Panc1 (cell line): ENCODE measurements around the gene TBC1D22A. TPM values are rescaled to one million over a fixed set of nuclear protein-coding genes. Genes with fewer than 3 reads are reported as not detected.

ENCODE experiments used
- ATAC-seq: fragments of 200-7000 bp; cut with Tn5 transposase; 2 replicates; pipeline ENCODE4 v1.9.1; 2020; ENCODE audit warnings: mild to moderate bottlenecking, moderate library complexity
- BruUV-seq: library from RNA; stranded (reverse); fragments of 400-500 nt; replicated peaks from 2 replicates; lab custom pipeline; 2021; lab: Mats Ljungman, UMichigan
- CTCF ChIA-PET: fragments of 300-600 bp; sonication (Branson Sonifier 250); formaldehyde crosslinking; loops from one replicate; lab custom pipeline; 2022; ENCODE audit warnings: antibody characterized with exemption; lab: Charles Lee
- POLR2A ChIA-PET: fragments of 300-600 bp; sonication (Branson Sonifier 250); formaldehyde crosslinking; loops from one replicate; lab custom pipeline; 2022; ENCODE audit warnings: antibody characterized with exemption; lab: Charles Lee
- DNase-seq: peaks from one replicate; pipeline ENCODE4 v3.0.0-alpha.2; 2010; ENCODE audit warnings: low read depth, low spot score
- H3K27ac ChIP-seq: 2 replicates; pipeline ENCODE4 v1.5.1; 2011; ENCODE audit warnings: mild to moderate bottlenecking, low read length, inconsistent platforms
- H3K27me3 ChIP-seq: fragments of 200-500 bp; sonication (Bioruptor generic); 2 replicates; pipeline ENCODE4 v1.6.0; 2014; ENCODE audit warnings: low read length, inconsistent platforms; ENCODE audit not compliant: control insufficient read depth, insufficient read depth
- H3K36me3 ChIP-seq: fragments of 200-500 bp; sonication (Bioruptor generic); 2 replicates; pipeline ENCODE4 v1.5.1; 2014; ENCODE audit warnings: inconsistent platforms, mild to moderate bottlenecking, low read length, moderate library complexity; ENCODE audit not compliant: control insufficient read depth, insufficient read depth
- H3K4me1 ChIP-seq: 2 replicates; pipeline ENCODE4 v1.5.1; 2011; ENCODE audit warnings: inconsistent platforms, mild to moderate bottlenecking, low read length, moderate library complexity; ENCODE audit not compliant: control insufficient read depth, insufficient read depth
- H3K4me3 ChIP-seq, 2 experiments: 2 replicates each; pipeline ENCODE4 v1.5.1; 2011 to 2012; ENCODE audit warnings: low read depth in 2 of 2, low read length in 2 of 2, mild to moderate bottlenecking in 2 of 2, inconsistent platforms in 1 of 2, moderate library complexity in 1 of 2
- H3K9me3 ChIP-seq: fragments of 200-500 bp; sonication (Bioruptor generic); 2 replicates; pipeline ENCODE4 v1.5.1; 2014; ENCODE audit warnings: low read depth, mild to moderate bottlenecking, inconsistent platforms, low read length, moderate library complexity; ENCODE audit not compliant: control insufficient read depth, insufficient read depth
- CTCF ChIP-seq: fragments of 450-650 bp; IDR thresholded peaks from 2 replicates; pipeline ENCODE4 v1.5.1; 2017; ENCODE audit warnings: mild to moderate bottlenecking
- POLR2AphosphoS5 ChIP-seq: IDR thresholded peaks from 2 replicates; pipeline ENCODE4 v1.6.1; 2012; ENCODE audit warnings: mild to moderate bottlenecking, low read depth, low read length, moderate library complexity
- SIN3A ChIP-seq: IDR thresholded peaks from 2 replicates; pipeline ENCODE4 v1.6.1; 2012; ENCODE audit warnings: low read depth, mild to moderate bottlenecking, low read length, moderate library complexity, borderline replicate concordance; ENCODE audit not compliant: insufficient read depth
- TCF7L2 ChIP-seq: IDR thresholded peaks from 2 replicates; pipeline ENCODE4 v1.6.1; 2011; ENCODE audit warnings: mild to moderate bottlenecking, low read depth, low read length, inconsistent platforms
- in situ Hi-C: cut with HindIII; loops from 2 replicates; pipeline ENCODE4 v1.10.0; 2016; ENCODE audit warnings: low sequenced_read_pairs, low pct_unique_long_range_greater_than_20kb
- intact Hi-C: fragments of 100-400 bp; cut with micrococcal nuclease; formaldehyde crosslinking; loops from one replicate; pipeline ENCODE4 v1.10.0; 2022; ENCODE audit not compliant: unreplicated experiment
- total RNA-seq: library from RNA; stranded (reverse); gene quantifications from one replicate; pipeline ENCODE4 v1.2.1, GENCODE V29; 2021; ENCODE audit not compliant: unreplicated experiment
- TF ChIP-seq, protein P1 (sequence below), 2 experiments: IDR thresholded peaks; 2 replicates each; pipeline ENCODE4 v1.6.1; 2011 to 2012; ENCODE audit warnings: low read depth in 2 of 2, control low read depth in 1 of 2, low read length in 1 of 2, mild to moderate bottlenecking in 1 of 2, moderate library complexity in 1 of 2; ENCODE audit not compliant: insufficient read depth in 1 of 2

Gene TBC1D22A
- total RNA-seq, 1 experiment from 2014 or later: 28.7 TPM

- ATAC-seq (no peak), DNase-seq (no peak)
- intact Hi-C loops: no loop called here
- in situ Hi-C loops: no loop called here
- POLR2A ChIA-PET: no interaction called here
- H3K9me3 ChIP-seq: no peaks in the 10 kb centered on the region
- H3K27me3 ChIP-seq: no peaks in the 10 kb centered on the region
- CTCF ChIA-PET: no interaction called here
- no peaks in the 10 kb centered on the region for H3K4me1 ChIP-seq
- TF ChIP-seq CTCF: no peak
- TF ChIP-seq, protein P1, sequence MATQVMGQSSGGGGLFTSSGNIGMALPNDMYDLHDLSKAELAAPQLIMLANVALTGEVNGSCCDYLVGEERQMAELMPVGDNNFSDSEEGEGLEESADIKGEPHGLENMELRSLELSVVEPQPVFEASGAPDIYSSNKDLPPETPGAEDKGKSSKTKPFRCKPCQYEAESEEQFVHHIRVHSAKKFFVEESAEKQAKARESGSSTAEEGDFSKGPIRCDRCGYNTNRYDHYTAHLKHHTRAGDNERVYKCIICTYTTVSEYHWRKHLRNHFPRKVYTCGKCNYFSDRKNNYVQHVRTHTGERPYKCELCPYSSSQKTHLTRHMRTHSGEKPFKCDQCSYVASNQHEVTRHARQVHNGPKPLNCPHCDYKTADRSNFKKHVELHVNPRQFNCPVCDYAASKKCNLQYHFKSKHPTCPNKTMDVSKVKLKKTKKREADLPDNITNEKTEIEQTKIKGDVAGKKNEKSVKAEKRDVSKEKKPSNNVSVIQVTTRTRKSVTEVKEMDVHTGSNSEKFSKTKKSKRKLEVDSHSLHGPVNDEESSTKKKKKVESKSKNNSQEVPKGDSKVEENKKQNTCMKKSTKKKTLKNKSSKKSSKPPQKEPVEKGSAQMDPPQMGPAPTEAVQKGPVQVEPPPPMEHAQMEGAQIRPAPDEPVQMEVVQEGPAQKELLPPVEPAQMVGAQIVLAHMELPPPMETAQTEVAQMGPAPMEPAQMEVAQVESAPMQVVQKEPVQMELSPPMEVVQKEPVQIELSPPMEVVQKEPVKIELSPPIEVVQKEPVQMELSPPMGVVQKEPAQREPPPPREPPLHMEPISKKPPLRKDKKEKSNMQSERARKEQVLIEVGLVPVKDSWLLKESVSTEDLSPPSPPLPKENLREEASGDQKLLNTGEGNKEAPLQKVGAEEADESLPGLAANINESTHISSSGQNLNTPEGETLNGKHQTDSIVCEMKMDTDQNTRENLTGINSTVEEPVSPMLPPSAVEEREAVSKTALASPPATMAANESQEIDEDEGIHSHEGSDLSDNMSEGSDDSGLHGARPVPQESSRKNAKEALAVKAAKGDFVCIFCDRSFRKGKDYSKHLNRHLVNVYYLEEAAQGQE (IDR thresholded peaks at IDR 0.05; ENCODE audit: insufficient read depth in 1 of 2, low read depth in 2 of 2, low read length in 1 of 2): no peak
- TF ChIP-seq SIN3A: no peak
- no peak for TF ChIP-seq POLR2AphosphoS5
- no peak for TF ChIP-seq TCF7L2
- BruUV-seq: no TSS peak
- no peak overlapping the region for H3K4me3 ChIP-seq
- H3K27ac ChIP-seq: no peak overlapping the region
- H3K36me3 ChIP-seq: no peaks in the 10 kb centered on the region
Observed at GRCh38 chr22:47030143-47030661, 267.8 kb downstream of the TBC1D22A start.

DNA sequence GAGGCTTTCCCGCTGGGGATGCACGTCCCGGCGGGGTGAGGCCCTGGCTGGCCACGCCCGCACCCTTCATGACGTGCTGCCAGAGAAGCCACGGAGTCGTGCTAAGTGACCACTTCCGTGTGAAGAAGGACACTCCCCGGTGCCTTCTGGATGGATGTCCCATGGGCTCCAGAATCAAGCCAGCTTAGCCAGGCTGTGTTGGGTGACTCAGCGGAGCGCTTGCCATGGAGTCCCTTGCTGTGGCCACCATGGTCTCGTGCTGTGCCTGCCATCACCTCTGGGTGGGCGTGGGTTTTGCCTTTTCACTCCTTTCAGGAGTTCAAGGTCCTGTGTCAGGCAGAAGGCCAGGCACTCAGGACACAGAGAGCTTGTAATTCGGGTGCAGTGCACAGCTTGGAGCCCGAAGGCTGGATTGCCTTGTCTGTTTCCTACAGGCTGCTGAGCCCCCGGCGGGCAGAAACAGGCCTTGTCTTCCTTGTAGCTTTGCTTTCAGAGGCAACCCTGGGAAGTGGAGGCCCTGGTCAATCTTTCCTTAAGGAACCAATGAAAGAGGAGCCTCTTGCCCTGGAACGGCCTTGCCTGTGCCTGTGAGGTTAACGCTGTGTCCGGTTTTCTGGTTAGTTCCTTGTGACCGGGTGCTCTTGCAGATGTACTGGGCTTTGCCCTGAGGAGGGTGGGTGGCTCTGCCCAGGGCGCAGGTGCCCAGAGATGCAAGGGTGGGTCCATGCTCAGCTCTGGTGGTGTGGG lies 268.6 kb downstream of the TBC1D22A start:
- no peak overlapping the region for H3K27ac ChIP-seq
- TF ChIP-seq SIN3A: no peak
- TF ChIP-seq, protein P1 (IDR thresholded peaks at IDR 0.05; ENCODE audit: insufficient read depth in 1 of 2, low read depth in 2 of 2, low read length in 1 of 2): no peak
- no peak for TF ChIP-seq POLR2AphosphoS5
- TF ChIP-seq CTCF: no peak
- no peak for TF ChIP-seq TCF7L2
- POLR2A ChIA-PET: no interaction called here
- no peaks in the 10 kb centered on the region for H3K4me1 ChIP-seq
- no peaks in the 10 kb centered on the region for H3K27me3 ChIP-seq
- DNase-seq: no peak
- H3K4me3 ChIP-seq: no peak overlapping the region
- no peak for ATAC-seq
- BruUV-seq: no TSS peak
- H3K36me3 ChIP-seq: no peaks in the 10 kb centered on the region
- CTCF ChIA-PET: no interaction called here
- intact Hi-C loops (no loop called here), in situ Hi-C loops (no loop called here)
- no peaks in the 10 kb centered on the region for H3K9me3 ChIP-seq
